Common myeloid progenitor, CD34-positive (primary cell): ENCODE results near the gene PLLP.
"Not testable (repeated sequence)": the region's sequence is repeated elsewhere in the genome, so short reads cannot be mapped to it uniquely, and the experiment has no call there.

ENCODE experiments used
- CTCF ChIA-PET: fragments of 350-600 bp; sonication (Branson Sonifier 250); formaldehyde crosslinking; loops from one replicate; lab custom pipeline; 2021; ENCODE audit warnings: antibody characterized with exemption; lab: Charles Lee
- POLR2A ChIA-PET: fragments of 350-600 bp; sonication (Branson Sonifier 250); formaldehyde crosslinking; loops from one replicate; lab custom pipeline; 2021; ENCODE audit warnings: antibody characterized with exemption; lab: Charles Lee
- DNase-seq, 3 donors: peaks; one replicate each; pipeline versions ENCODE4 v3.0.0 to v3.0.0-alpha.2; 2013
- H3K27ac ChIP-seq, 2 experiments: 1 replicate in 1 of 2; 2 replicates in 1 of 2; pipeline ENCODE4 v1.7.0; 2013; ENCODE audit warnings: inconsistent platforms in 2 of 2, low read length in 2 of 2, mild to moderate bottlenecking in 2 of 2, low read depth in 1 of 2, moderate library complexity in 1 of 2; ENCODE audit not compliant: severe bottlenecking in 2 of 2, insufficient read depth in 1 of 2, poor library complexity in 1 of 2
- H3K27me3 ChIP-seq, 5 experiments: replicated peaks in 2 of 5; 1 replicate in 3 of 5; 2 replicates in 2 of 5; pipeline versions ENCODE4 v1.6.1 to v1.7.0; 2013; ENCODE audit warnings: low read length in 4 of 5, mild to moderate bottlenecking in 2 of 5, moderate library complexity in 2 of 5, inconsistent platforms in 1 of 5; ENCODE audit not compliant: insufficient read depth in 5 of 5, control insufficient read depth in 4 of 5
- H3K36me3 ChIP-seq, 4 experiments: 1 replicate in 2 of 4; 2 replicates in 2 of 4; pipeline versions ENCODE4 v1.6.1 to v1.7.0; 2013; ENCODE audit warnings: low read length in 3 of 4, control low read depth in 1 of 4, mild to moderate bottlenecking in 1 of 4; ENCODE audit not compliant: control insufficient read depth in 4 of 4, insufficient read depth in 4 of 4
- H3K4me1 ChIP-seq, 4 experiments: 1 replicate in 3 of 4; 2 replicates in 1 of 4; pipeline versions ENCODE4 v1.6.1 to v1.7.1; 2013; ENCODE audit warnings: low read length in 3 of 4, mild to moderate bottlenecking in 3 of 4, control low read depth in 1 of 4, inconsistent platforms in 1 of 4, moderate library complexity in 1 of 4; ENCODE audit not compliant: control insufficient read depth in 4 of 4, insufficient read depth in 4 of 4; ENCODE audit errors: control extremely low read depth in 1 of 4
- H3K4me3 ChIP-seq, 7 experiments: 1 replicate in 4 of 7; 2 replicates in 3 of 7; pipeline versions ENCODE4 v1.5.1 to v1.7.0; 2013; ENCODE audit warnings: mild to moderate bottlenecking in 7 of 7, low read length in 6 of 7, moderate library complexity in 6 of 7, inconsistent platforms in 2 of 7, low read depth in 2 of 7, control low read depth in 1 of 7; ENCODE audit not compliant: insufficient read depth in 4 of 7, control insufficient read depth in 1 of 7; ENCODE audit errors: extremely low read depth in 1 of 7
- H3K9me3 ChIP-seq, 5 experiments: 1 replicate in 4 of 5; 2 replicates in 1 of 5; pipeline versions ENCODE4 v1.6.1 to v1.7.1; 2013; ENCODE audit warnings: low read length in 4 of 5, mild to moderate bottlenecking in 2 of 5, inconsistent platforms in 1 of 5, low read depth in 1 of 5, moderate library complexity in 1 of 5; ENCODE audit not compliant: control insufficient read depth in 4 of 5, insufficient read depth in 2 of 5; ENCODE audit errors: control extremely low read depth in 1 of 5
- WGBS: methylation state at CpG from one replicate; pipeline ENCODE4 v1.1.5; 2013; ENCODE audit not compliant: insufficient coverage; 5-methylcytosine and 5-hydroxymethylcytosine counted together

Gene PLLP

GRCh38 chr16:57275946-57276345 lies 8.5 kb downstream of the PLLP start:
- not testable (repeated sequence) for H3K36me3 ChIP-seq, H3K27me3 ChIP-seq, DNase-seq, H3K27ac ChIP-seq, H3K9me3 ChIP-seq, H3K4me3 ChIP-seq
- CTCF ChIA-PET = interaction anchor here (1.3 kb wide), 1 partner anchor 30 kb away, joined by 4 read pairs; the partner anchor contains the start of gene ARL2BP
- peaks cover 3 to 11% (median 8%) of the 10 kb centered on the region in 4 experiments for H3K4me1 ChIP-seq
- 90% methylated on average over 5 of the region's 5 CpGs for WGBS
- POLR2A ChIA-PET = interaction anchor here (0.6 kb wide), 1 partner anchor 9 kb away, joined by 5 read pairs; no protein-coding TSS in a partner anchor

- Histone ChIP-seq H3K9me3 (no peaks in the 10 kb centered on the region), H3K36me3 (no peaks in the 10 kb centered on the region), H3K4me1 (peaks cover 3 to 11% (median 8%) of the 10 kb centered on the region in 4 experiments), H3K27me3 (peaks cover 0 to 1% (median 0%) of the 10 kb centered on the region in 5 experiments), H3K27ac (no peak overlapping the region), H3K4me3 (no peak overlapping the region)
- no peak for DNase-seq
- CTCF ChIA-PET = no interaction called here
- 96% methylated on average over 5 of the region's 5 CpGs for WGBS
- POLR2A ChIA-PET = no interaction called here
These were observed 10.6 kb downstream of the PLLP start for GRCh38 chr16:57273826-57274225.

DNA sequence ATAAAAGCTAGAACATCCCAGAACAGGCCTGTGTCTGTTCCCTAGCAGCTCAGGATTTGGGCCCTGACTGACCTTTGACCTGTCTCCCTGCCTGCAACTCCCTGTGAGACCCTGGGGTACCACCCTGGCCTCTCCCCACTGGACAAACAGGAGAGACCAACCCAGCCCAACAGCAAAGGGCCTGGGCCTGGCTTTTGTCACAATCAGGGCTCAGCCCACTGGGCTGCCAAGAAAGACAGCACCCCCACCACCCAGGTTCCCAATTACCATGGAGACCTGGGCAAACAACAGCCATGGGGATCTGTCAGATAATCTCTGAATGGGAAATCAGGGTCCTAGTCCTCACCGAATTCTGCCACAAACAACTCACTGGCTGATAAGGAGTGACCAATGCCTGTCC lies 11.1 kb downstream of the PLLP start:
- POLR2A ChIA-PET = no interaction called here

GRCh38 chr16:57271867-57272495 lies 12.5 kb downstream of the PLLP start:
- Histone ChIP-seq H3K27ac (no peak overlapping the region), H3K4me1 (peaks cover 0 to 7% (median 3%) of the 10 kb centered on the region in 4 experiments), H3K4me3 (no peak overlapping the region), H3K27me3 (no peaks in the 10 kb centered on the region), H3K36me3 (no peaks in the 10 kb centered on the region), H3K9me3 (no peaks in the 10 kb centered on the region)
- ChIA-PET POLR2A (no interaction called here), CTCF (interaction anchor here (1.1 kb wide), 1 partner anchor 8 kb away, joined by 3 read pairs; no protein-coding TSS in a partner anchor)
- DNase-seq = no peak
- WGBS = 88% methylated on average over 4 of the region's 5 CpGs

More for the DNA sequence above, 11.1 kb downstream of the PLLP start:
- no peak overlapping the region for H3K27ac ChIP-seq
- no peaks in the 10 kb centered on the region for H3K9me3 ChIP-seq
- 100% methylated on average over 1 of the region's 1 CpG for WGBS
- DNase-seq = no peak
- no peaks in the 10 kb centered on the region for H3K27me3 ChIP-seq
- H3K4me3 ChIP-seq = no peak overlapping the region
- H3K4me1 ChIP-seq = peaks cover 3 to 11% (median 8%) of the 10 kb centered on the region in 4 experiments
- H3K36me3 ChIP-seq = no peaks in the 10 kb centered on the region
- CTCF ChIA-PET = no interaction called here

- Histone ChIP-seq H3K36me3 (no peaks in the 10 kb centered on the region), H3K4me3 (no peak overlapping the region), H3K27me3 (no peaks in the 10 kb centered on the region), H3K9me3 (no peaks in the 10 kb centered on the region), H3K27ac (no peak overlapping the region), H3K4me1 (peaks cover 0 to 12% (median 6%) of the 10 kb centered on the region in 4 experiments)
- DNase-seq = no peak
- WGBS = 94% methylated on average over 7 of the region's 7 CpGs
- ChIA-PET POLR2A (no interaction called here), CTCF (interaction anchor here (1.0 kb wide), 1 partner anchor 12 kb away, joined by 3 read pairs; no protein-coding TSS in a partner anchor)
These were observed 13.5 kb downstream of the PLLP start for GRCh38 chr16:57271063-57271345.

GRCh38 chr16:57270221-57271062 lies 14.0 kb downstream of the PLLP start:
- no peak overlapping the region for H3K27ac ChIP-seq
- H3K4me3 ChIP-seq = no peak overlapping the region
- ChIA-PET CTCF (interaction anchor here (1.0 kb wide), 1 partner anchor 11 kb away, joined by 3 read pairs; no protein-coding TSS in a partner anchor), POLR2A (interaction anchor here (0.9 kb wide), 1 partner anchor 21 kb away, joined by 3 read pairs; no protein-coding TSS in a partner anchor)
- no peaks in the 10 kb centered on the region for H3K9me3 ChIP-seq
- H3K36me3 ChIP-seq = no peaks in the 10 kb centered on the region
- WGBS = 96% methylated on average over 20 of the region's 25 CpGs
- DNase-seq = no peak
- peaks cover 0 to 12% (median 6%) of the 10 kb centered on the region in 4 experiments for H3K4me1 ChIP-seq
- H3K27me3 ChIP-seq = no peaks in the 10 kb centered on the region
